DND-41 (cell line): ENCODE measurements around the gene PAQR6.

Source experiments
- EZH2 ChIP-seq: IDR thresholded peaks from 3 replicates; pipeline ENCODE4 v1.6.1; 2012; ENCODE audit warnings: borderline replicate concordance, low read depth, mild to moderate bottlenecking, moderate library complexity, low read length, inconsistent platforms; ENCODE audit not compliant: severe bottlenecking
- TF ChIP-seq, protein P1 (sequence below): IDR thresholded peaks from 2 replicates; pipeline ENCODE4 v1.5.1; 2012; ENCODE audit warnings: borderline replicate concordance, low read length, moderate library complexity, mild to moderate bottlenecking; ENCODE audit not compliant: poor library complexity, severe bottlenecking; ENCODE audit errors: extremely low read depth

DNA sequence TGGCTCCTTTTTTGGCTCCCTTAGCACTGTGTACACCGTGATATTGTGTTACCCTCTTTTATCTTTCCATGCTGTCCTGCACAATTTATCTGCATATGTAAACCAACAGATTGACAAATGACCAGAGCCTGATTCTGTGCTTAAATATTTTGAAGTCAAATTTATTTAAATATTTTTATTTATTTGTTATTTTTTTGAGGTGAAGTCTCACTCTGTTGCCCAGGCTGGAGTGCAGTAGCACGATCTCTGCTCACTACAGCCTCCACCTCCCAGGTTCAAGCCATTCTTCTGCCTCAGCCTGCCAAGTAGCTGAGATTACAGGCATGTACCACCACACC, 22.2 kb downstream of the PAQR6 start:
- TF ChIP-seq, protein P1, sequence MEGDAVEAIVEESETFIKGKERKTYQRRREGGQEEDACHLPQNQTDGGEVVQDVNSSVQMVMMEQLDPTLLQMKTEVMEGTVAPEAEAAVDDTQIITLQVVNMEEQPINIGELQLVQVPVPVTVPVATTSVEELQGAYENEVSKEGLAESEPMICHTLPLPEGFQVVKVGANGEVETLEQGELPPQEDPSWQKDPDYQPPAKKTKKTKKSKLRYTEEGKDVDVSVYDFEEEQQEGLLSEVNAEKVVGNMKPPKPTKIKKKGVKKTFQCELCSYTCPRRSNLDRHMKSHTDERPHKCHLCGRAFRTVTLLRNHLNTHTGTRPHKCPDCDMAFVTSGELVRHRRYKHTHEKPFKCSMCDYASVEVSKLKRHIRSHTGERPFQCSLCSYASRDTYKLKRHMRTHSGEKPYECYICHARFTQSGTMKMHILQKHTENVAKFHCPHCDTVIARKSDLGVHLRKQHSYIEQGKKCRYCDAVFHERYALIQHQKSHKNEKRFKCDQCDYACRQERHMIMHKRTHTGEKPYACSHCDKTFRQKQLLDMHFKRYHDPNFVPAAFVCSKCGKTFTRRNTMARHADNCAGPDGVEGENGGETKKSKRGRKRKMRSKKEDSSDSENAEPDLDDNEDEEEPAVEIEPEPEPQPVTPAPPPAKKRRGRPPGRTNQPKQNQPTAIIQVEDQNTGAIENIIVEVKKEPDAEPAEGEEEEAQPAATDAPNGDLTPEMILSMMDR, result no peak
- TF ChIP-seq EZH2, result no peak
